Osteoblast (primary cell): Measurements from ENCODE around the gene AP1S3. TPM values are rescaled to one million over a fixed set of nuclear protein-coding genes. Genes with fewer than 3 reads are reported as not detected.

Source experiments
- DNase-seq: peaks from one replicate; pipeline ENCODE4 v3.0.0; 2011; ENCODE audit warnings: low spot score, mixed read lengths; ENCODE audit not compliant: insufficient read length; ENCODE audit errors: missing footprints
- H2AFZ ChIP-seq: 2 replicates; pipeline ENCODE4 v1.6.0; 2011; ENCODE audit warnings: mild to moderate bottlenecking, low read length
- H3K27ac ChIP-seq: 2 replicates; pipeline ENCODE4 v1.5.1; 2011; ENCODE audit warnings: mild to moderate bottlenecking, low read depth, low read length, moderate library complexity
- H3K27me3 ChIP-seq: 2 replicates; pipeline ENCODE4 v1.6.0; 2012; ENCODE audit warnings: mild to moderate bottlenecking, control low read depth, inconsistent platforms, low read length, moderate library complexity; ENCODE audit not compliant: insufficient read depth
- H3K36me3 ChIP-seq: 2 replicates; pipeline ENCODE4 v1.5.1; 2011; ENCODE audit warnings: mild to moderate bottlenecking, low read length, control low read depth, moderate library complexity; ENCODE audit not compliant: insufficient read depth
- H3K4me1 ChIP-seq: 2 replicates; pipeline ENCODE4 v1.5.1; 2011; ENCODE audit warnings: mild to moderate bottlenecking, low read length, control low read depth, moderate library complexity; ENCODE audit not compliant: insufficient read depth
- H3K4me2 ChIP-seq: 2 replicates; pipeline ENCODE4 v1.6.0; 2011; ENCODE audit warnings: mild to moderate bottlenecking, low read length; ENCODE audit not compliant: insufficient read depth
- H3K4me3 ChIP-seq: fragments of 200-600 bp; sonication (generic); 3 replicates; pipeline ENCODE4 v1.5.1; 2012; ENCODE audit warnings: mild to moderate bottlenecking, low read length, inconsistent platforms; ENCODE audit not compliant: insufficient read depth
- H3K79me2 ChIP-seq: 2 replicates; pipeline ENCODE4 v1.6.0; 2012; ENCODE audit warnings: mild to moderate bottlenecking, low read length, control low read depth, inconsistent platforms; ENCODE audit not compliant: insufficient read depth
- H3K9me3 ChIP-seq: 2 replicates; pipeline ENCODE4 v1.5.1; 2011; ENCODE audit warnings: low read depth, low read length, control low read depth
- H4K20me1 ChIP-seq: 2 replicates; pipeline ENCODE4 v1.6.0; 2012; ENCODE audit warnings: mild to moderate bottlenecking, low read length, control low read depth; ENCODE audit not compliant: insufficient read depth
- CTCF ChIP-seq: IDR thresholded peaks from 2 replicates; pipeline ENCODE4 v1.5.1; 2011; ENCODE audit warnings: mild to moderate bottlenecking, low read depth, low read length, moderate library complexity; ENCODE audit errors: extremely low read depth
- total RNA-seq: library from RNA; depleted of rRNA; stranded (reverse); fragments of >200 nt; gene quantifications from 2 replicates; pipeline ENCODE4 v1.2.3, GENCODE V29; 2012

AP1S3 gene
- total RNA-seq, 1 donor = 2.2 TPM

- peak; percentile 47 for TF ChIP-seq CTCF
- no peaks in the 10 kb centered on the region for H3K27me3 ChIP-seq
- H2AFZ ChIP-seq = no peak overlapping the region
- H4K20me1 ChIP-seq = no peaks in the 10 kb centered on the region
- H3K9me3 ChIP-seq = no peaks in the 10 kb centered on the region
- H3K4me3 ChIP-seq = no peak overlapping the region
- peak; percentile 56 for DNase-seq
- no peaks in the 10 kb centered on the region for H3K4me1 ChIP-seq
- no peaks in the 10 kb centered on the region for H3K36me3 ChIP-seq
- no peak overlapping the region for H3K4me2 ChIP-seq
- peaks cover 2% of the 10 kb centered on the region for H3K79me2 ChIP-seq
- H3K27ac ChIP-seq = no peak overlapping the region
Measured at GRCh38 chr2:223779877-223780276, 57.5 kb downstream of the AP1S3 start.

- no peaks in the 10 kb centered on the region for H3K9me3 ChIP-seq
- H2AFZ ChIP-seq = no peak overlapping the region
- H3K4me1 ChIP-seq = no peaks in the 10 kb centered on the region
- DNase-seq = no peak
- TF ChIP-seq CTCF = no peak
- no peaks in the 10 kb centered on the region for H4K20me1 ChIP-seq
- no peak overlapping the region for H3K4me2 ChIP-seq
- no peak overlapping the region for H3K4me3 ChIP-seq
- no peaks in the 10 kb centered on the region for H3K27me3 ChIP-seq
- H3K27ac ChIP-seq = no peak overlapping the region
- no peaks in the 10 kb centered on the region for H3K36me3 ChIP-seq
- no peaks in the 10 kb centered on the region for H3K79me2 ChIP-seq
Measured at GRCh38 chr2:223774193-223774592, 63.2 kb downstream of the AP1S3 start.

GRCh38 chr2:223772363-223772762, 65.0 kb downstream of the AP1S3 start:
- Histone ChIP-seq H3K36me3 (no peaks in the 10 kb centered on the region), H3K79me2 (no peaks in the 10 kb centered on the region), H3K27ac (no peak overlapping the region), H3K4me1 (no peaks in the 10 kb centered on the region), H4K20me1 (no peaks in the 10 kb centered on the region), H3K4me2 (no peak overlapping the region), H3K27me3 (no peaks in the 10 kb centered on the region), H3K9me3 (no peaks in the 10 kb centered on the region), H3K4me3 (no peak overlapping the region), H2AFZ (no peak overlapping the region)
- no peak for TF ChIP-seq CTCF
- no peak for DNase-seq

GRCh38 chr2:223771475-223771874, 65.9 kb downstream of the AP1S3 start:
- Histone ChIP-seq H3K27ac (no peak overlapping the region), H3K4me1 (no peaks in the 10 kb centered on the region), H3K27me3 (no peaks in the 10 kb centered on the region), H2AFZ (no peak overlapping the region), H3K4me3 (no peak overlapping the region), H3K36me3 (no peaks in the 10 kb centered on the region), H3K9me3 (no peaks in the 10 kb centered on the region), H3K79me2 (no peaks in the 10 kb centered on the region), H3K4me2 (no peak overlapping the region), H4K20me1 (no peaks in the 10 kb centered on the region)
- no peak for DNase-seq
- TF ChIP-seq CTCF = no peak
